H1 (cell line): ENCODE results near the gene TSKU. TPM values are rescaled to one million over a fixed set of nuclear protein-coding genes. Genes with fewer than 3 reads are reported as not detected.

Experiments used
- CHD7 ChIP-seq: fragments of 300-600 bp; sonication (generic); IDR thresholded peaks from 2 replicates; pipeline ENCODE4 v1.7.1; 2012; ENCODE audit warnings: low read length, moderate library complexity, mild to moderate bottlenecking, inconsistent platforms; ENCODE audit not compliant: insufficient replicate concordance
- polyA plus RNA-seq, 7 experiments: library from polyadenylated mRNA; depleted of rRNA in 3 of 7; stranded (reverse) in 5 of 7; unstranded in 2 of 7; fragments of >200 nt in 5 of 7; fragments of 200-250 nt in 2 of 7; gene quantifications; 1 replicate in 5 of 7; 2 replicates in 1 of 7; 4 replicates in 1 of 7; pipeline versions ENCODE4 v1.2.1 to v1.2.3, GENCODE V29; 2011 to 2013; ENCODE audit warnings: missing spikeins in 2 of 7, mixed read lengths in 2 of 7
- total RNA-seq: library from RNA; stranded (reverse); fragmentation: NEBNext Ultra II Directional; extraction: Animal tissue kit (Norgen Biotek cat#: 25700); gene quantifications from 2 replicates; pipeline ENCODE4 v1.2.1, GENCODE V29; 2021

Gene TSKU
- total and polyA plus RNA-seq, 2 of the 8 experiments (the other 6 are each of a cell fraction or from before 2014, with no cell fraction given) = 22.8 to 28.4 TPM

- TF ChIP-seq CHD7 = no peak
Measured at GRCh38 chr11:76758311-76758710, 24.8 kb upstream of the TSKU start (continued).
